Vagina (tissue), 2 donors: ENCODE measurements around the gene PAFAH1B2. TPM values are rescaled to one million over a fixed set of nuclear protein-coding genes. Genes with fewer than 3 reads are reported as not detected.
"Not testable (repeated sequence)": the region's sequence is repeated elsewhere in the genome, so short reads cannot be mapped to it uniquely, and the experiment has no call there.

Experiments used
- DNase-seq, 2 donors: peaks; one replicate each; pipeline ENCODE4 v3.0.0-alpha.2; 2017; ENCODE audit errors: extremely low spot score in 2 of 2
- H3K27ac ChIP-seq: fragments of 200-600 bp; sonication (generic); one replicate; pipeline ENCODE4 v1.5.1; 2019
- H3K27me3 ChIP-seq: fragments of 200-600 bp; sonication (generic); one replicate; pipeline ENCODE4 v1.5.1; 2019
- H3K36me3 ChIP-seq, 2 donors: fragments of 200-600 bp; sonication (generic); one replicate each; pipeline ENCODE4 v1.5.1; 2017 to 2019
- H3K4me1 ChIP-seq: fragments of 200-600 bp; sonication (generic); one replicate; pipeline ENCODE4 v1.5.1; 2019
- H3K4me3 ChIP-seq, 2 donors: fragments of 200-600 bp; sonication (generic); 1 replicate in 1 of 2; 2 replicates in 1 of 2; pipeline ENCODE4 v1.5.1; 2016 to 2019
- H3K9me3 ChIP-seq: fragments of 200-600 bp; sonication (generic); one replicate; pipeline ENCODE4 v1.5.1; 2019
- CTCF ChIP-seq, 3 experiments: fragments of 450-650 bp in 2 of 3; fragments of 200-600 bp in 1 of 3; sonication (generic) in 1 of 3; IDR thresholded peaks; one replicate each; pipeline ENCODE4 v1.5.1; 2017 to 2019; ENCODE audit warnings: antibody characterized with exemption in 3 of 3, mild to moderate bottlenecking in 2 of 3, moderate library complexity in 2 of 3
- POLR2A ChIP-seq, 2 donors: fragments of 450-650 bp; IDR thresholded peaks; one replicate each; pipeline ENCODE4 v1.6.1; 2017; ENCODE audit warnings: antibody characterized with exemption in 2 of 2, mild to moderate bottlenecking in 2 of 2, moderate library complexity in 2 of 2
- POLR2AphosphoS5 ChIP-seq, 2 donors: sonication (generic); formaldehyde crosslinking; IDR thresholded peaks; one replicate each; pipeline ENCODE4 v1.9.0; 2017; ENCODE audit warnings: antibody characterized with exemption in 2 of 2, mild to moderate bottlenecking in 2 of 2, low read depth in 1 of 2; ENCODE audit not compliant: insufficient read depth in 1 of 2
- intact Hi-C: fragments of 100-400 bp; cut with DNase I; formaldehyde crosslinking; loops from one replicate; pipeline ENCODE4 v1.15.1; 2023
- total RNA-seq: library from RNA; depleted of rRNA; stranded (reverse); fragments of >200 nt; gene quantifications from one replicate; pipeline ENCODE4 v1.2.3, GENCODE V29; 2016

PAFAH1B2 gene
- total RNA-seq, 1 donor from 2014 or later = 68.5 TPM

- Histone ChIP-seq H3K9me3 (no peaks in the 10 kb centered on the region), H3K4me3 (no peak overlapping the region), H3K36me3 (no peaks in the 10 kb centered on the region), H3K27me3 (no peaks in the 10 kb centered on the region), H3K4me1 (no peaks in the 10 kb centered on the region), H3K27ac (no peak overlapping the region)
- intact Hi-C loops = loop anchor here (5.0 to 10.0 kb wide), 2 partner anchors 117 to 211 kb away; no protein-coding TSS in a partner anchor
- no peak for DNase-seq
- no peak for TF ChIP-seq POLR2AphosphoS5 (IDR thresholded peaks at IDR 0.05; ENCODE audit: insufficient read depth in 1 of 2, low read depth in 1 of 2)
- no peak for TF ChIP-seq POLR2A (IDR thresholded peaks at IDR 0.05)
- no peak for TF ChIP-seq CTCF (IDR thresholded peaks at IDR 0.05)
These were observed 36.1 kb upstream of the PAFAH1B2 start for GRCh38 chr11:117107701-117108590.

- TF ChIP-seq POLR2A (IDR thresholded peaks at IDR 0.05) (no peak), POLR2AphosphoS5 (IDR thresholded peaks at IDR 0.05; ENCODE audit: insufficient read depth in 1 of 2, low read depth in 1 of 2) (no peak), CTCF (IDR thresholded peaks at IDR 0.05) (no peak)
- intact Hi-C loops = no loop called here
- no peaks in the 10 kb centered on the region for H3K4me1 ChIP-seq
- H3K36me3 ChIP-seq = no peaks in the 10 kb centered on the region
- H3K27ac ChIP-seq = no peak overlapping the region
- no peak overlapping the region for H3K4me3 ChIP-seq
- no peak for DNase-seq
- H3K9me3 ChIP-seq = no peaks in the 10 kb centered on the region
- no peaks in the 10 kb centered on the region for H3K27me3 ChIP-seq
These were observed 33.7 kb upstream of the PAFAH1B2 start for GRCh38 chr11:117110294-117110950.

GRCh38 chr11:117112497-117112896, 31.6 kb upstream of the PAFAH1B2 start:
- H3K4me3 ChIP-seq, intact Hi-C loops, DNase-seq, H3K27me3 ChIP-seq, H3K36me3 ChIP-seq, H3K27ac ChIP-seq, H3K9me3 ChIP-seq, H3K4me1 ChIP-seq: not testable (repeated sequence)

- H3K27ac ChIP-seq, H3K27me3 ChIP-seq, H3K4me3 ChIP-seq, intact Hi-C loops, DNase-seq, H3K9me3 ChIP-seq, H3K36me3 ChIP-seq, H3K4me1 ChIP-seq: not testable (repeated sequence)
These were observed 31.1 kb upstream of the PAFAH1B2 start for GRCh38 chr11:117112939-117113338.

- H3K36me3 ChIP-seq = no peaks in the 10 kb centered on the region
- no peaks in the 10 kb centered on the region for H3K27me3 ChIP-seq
- H3K27ac ChIP-seq = no peak overlapping the region
- intact Hi-C loops = no loop called here
- TF ChIP-seq CTCF (IDR thresholded peaks at IDR 0.05) (no peak), POLR2A (IDR thresholded peaks at IDR 0.05) (no peak), POLR2AphosphoS5 (IDR thresholded peaks at IDR 0.05; ENCODE audit: insufficient read depth in 1 of 2, low read depth in 1 of 2) (no peak)
- H3K4me1 ChIP-seq = no peaks in the 10 kb centered on the region
- no peak for DNase-seq
- H3K4me3 ChIP-seq = no peak overlapping the region
- H3K9me3 ChIP-seq = no peaks in the 10 kb centered on the region
These were observed 26.4 kb upstream of the PAFAH1B2 start for GRCh38 chr11:117117681-117118080.

GRCh38 chr11:117121176-117121575, 22.9 kb upstream of the PAFAH1B2 start:
- intact Hi-C loops = no loop called here
- Histone ChIP-seq H3K4me1 (no peaks in the 10 kb centered on the region), H3K27me3 (no peaks in the 10 kb centered on the region), H3K9me3 (no peaks in the 10 kb centered on the region), H3K36me3 (no peaks in the 10 kb centered on the region), H3K27ac (no peak overlapping the region), H3K4me3 (no peak overlapping the region)
- no peak for DNase-seq
- no peak for TF ChIP-seq CTCF (IDR thresholded peaks at IDR 0.05)
- no peak for TF ChIP-seq POLR2AphosphoS5 (IDR thresholded peaks at IDR 0.05; ENCODE audit: insufficient read depth in 1 of 2, low read depth in 1 of 2)
- TF ChIP-seq POLR2A (IDR thresholded peaks at IDR 0.05) = no peak
